Lung (tissue), 12 donors: ENCODE results near the gene UGT3A2. TPM values are rescaled to one million over a fixed set of nuclear protein-coding genes. Genes with fewer than 3 reads are reported as not detected.

Experiments used
- ATAC-seq: fragments of 200-7000 bp; cut with Tn5 transposase; one replicate; pipeline ENCODE4 v1.9.1; 2020; ENCODE audit warnings: moderate number of reproducible peaks; ENCODE audit not compliant: insufficient read depth, low FRiP score
- DNase-seq, 3 donors: peaks; one replicate each; pipeline ENCODE4 v3.0.0-alpha.2; 2013 to 2017
- H3K27ac ChIP-seq, 2 donors: one replicate each; pipeline ENCODE4 v1.5.1; 2013; ENCODE audit warnings: mild to moderate bottlenecking in 2 of 2, moderate library complexity in 2 of 2, control low read depth in 1 of 2, inconsistent platforms in 1 of 2, low read depth in 1 of 2, low read length in 1 of 2
- H3K27me3 ChIP-seq, 3 donors: one replicate each; pipeline ENCODE4 v1.5.1; 2013; ENCODE audit warnings: low read length in 2 of 3; ENCODE audit not compliant: control insufficient read depth in 3 of 3, insufficient read depth in 3 of 3
- H3K36me3 ChIP-seq, 4 donors: one replicate each; pipeline ENCODE4 v1.5.1; 2013; ENCODE audit warnings: low read length in 4 of 4, mild to moderate bottlenecking in 1 of 4, moderate library complexity in 1 of 4; ENCODE audit not compliant: control insufficient read depth in 4 of 4, insufficient read depth in 4 of 4
- H3K4me1 ChIP-seq, 5 donors: one replicate each; pipeline ENCODE4 v1.5.1; 2013; ENCODE audit warnings: low read length in 5 of 5, mild to moderate bottlenecking in 2 of 5, moderate library complexity in 1 of 5; ENCODE audit not compliant: control insufficient read depth in 5 of 5, insufficient read depth in 5 of 5
- H3K4me3 ChIP-seq: one replicate; pipeline ENCODE4 v1.5.1; 2013; ENCODE audit warnings: mild to moderate bottlenecking, control low read depth, moderate library complexity
- H3K9ac ChIP-seq, 2 donors: one replicate each; pipeline ENCODE4 v1.5.1; 2013; ENCODE audit warnings: low read length in 2 of 2, control low read depth in 1 of 2; ENCODE audit not compliant: insufficient read depth in 1 of 2
- H3K9me3 ChIP-seq, 4 donors: one replicate each; pipeline ENCODE4 v1.5.1; 2013; ENCODE audit warnings: low read length in 3 of 4, mild to moderate bottlenecking in 1 of 4, moderate library complexity in 1 of 4; ENCODE audit not compliant: control insufficient read depth in 4 of 4, insufficient read depth in 3 of 4
- CTCF ChIP-seq: IDR thresholded peaks from 2 replicates; pipeline ENCODE4 v1.5.1; 2012; ENCODE audit warnings: mild to moderate bottlenecking; ENCODE audit errors: control extremely low read depth, extremely low read depth
- WGBS, 2 donors: extraction: QIAGEN DNeasy Blood & Tissue Kit; methylation state at CpG; one replicate each; pipeline ENCODE4 v1.1.7; 2013; 5-methylcytosine and 5-hydroxymethylcytosine counted together
- polyA plus RNA-seq, 2 donors: library from polyadenylated mRNA; stranded (reverse); fragments of 200-250 nt; gene quantifications; one replicate each; pipeline ENCODE4 v1.2.1, GENCODE V29; 2013
- total RNA-seq, 2 donors: library from RNA; depleted of rRNA in 1 of 2; stranded (reverse); fragments of >200 nt in 1 of 2; gene quantifications; one replicate each; pipeline ENCODE4 v1.2.1, GENCODE V29; 2014 to 2021
- donor health status: control.
- donor health status: control.
- donor health status: Bipolar disorder and iron deficiency.
- donor health status: healthy.
- donor health status: DM: yes; HTN: yes; CAD: no.

The UGT3A2 gene
- total and polyA plus RNA-seq, 4 donors = 0.05 to 0.12 TPM; not detected in 2

GRCh38 chr5:36017622-36018021 lies 49.1 kb downstream of the UGT3A2 start:
- Histone ChIP-seq H3K36me3 (no peaks in the 10 kb centered on the region), H3K4me3 (no peak overlapping the region), H3K27me3 (no peaks in the 10 kb centered on the region), H3K4me1 (no peaks in the 10 kb centered on the region), H3K9me3 (peaks cover 0 to 14% (median 9%) of the 10 kb centered on the region in 4 donors), H3K27ac (no peak overlapping the region), H3K9ac (no peak overlapping the region)
- 57 to 73% methylated on average over 5 of the region's 5 CpGs for WGBS, 2 donors
- no peak for TF ChIP-seq CTCF
- ATAC-seq = no peak
- peak in 1 of 3 donors; percentile 19 for DNase-seq

- Histone ChIP-seq H3K9ac (no peak overlapping the region), H3K9me3 (peaks cover 0 to 14% (median 10%) of the 10 kb centered on the region in 4 donors), H3K27me3 (no peaks in the 10 kb centered on the region), H3K36me3 (no peaks in the 10 kb centered on the region), H3K4me3 (no peak overlapping the region), H3K4me1 (no peaks in the 10 kb centered on the region), H3K27ac (no peak overlapping the region)
- 76 to 80% methylated on average over 1 of the region's 1 CpG for WGBS, 2 donors
- DNase-seq = peak in 1 of 3 donors; percentile 18
- no peak for TF ChIP-seq CTCF
- no peak for ATAC-seq
Observed at GRCh38 chr5:36017004-36017403, 49.7 kb downstream of the UGT3A2 start.

GRCh38 chr5:36013182-36013581 lies 53.5 kb downstream of the UGT3A2 start:
- H3K27ac ChIP-seq = no peak overlapping the region
- H3K4me1 ChIP-seq = no peaks in the 10 kb centered on the region
- no peak overlapping the region for H3K9ac ChIP-seq
- ATAC-seq (no peak), DNase-seq (no peak)
- H3K36me3 ChIP-seq = no peaks in the 10 kb centered on the region
- no peak for TF ChIP-seq CTCF
- H3K27me3 ChIP-seq = no peaks in the 10 kb centered on the region
- WGBS, 2 donors = 84 to 96% methylated on average over 2 of the region's 2 CpGs
- H3K4me3 ChIP-seq = no peak overlapping the region
- peaks cover 0 to 21% (median 11%) of the 10 kb centered on the region in 4 donors for H3K9me3 ChIP-seq

- ATAC-seq (no peak), DNase-seq (no peak)
- no peak overlapping the region for H3K9ac ChIP-seq
- TF ChIP-seq CTCF = no peak
- no peaks in the 10 kb centered on the region for H3K27me3 ChIP-seq
- H3K27ac ChIP-seq = no peak overlapping the region
- WGBS, 2 donors = 61 to 77% methylated on average over 1 of the region's 1 CpG
- peaks cover 0 to 13% (median 9%) of the 10 kb centered on the region in 4 donors for H3K9me3 ChIP-seq
- no peak overlapping the region for H3K4me3 ChIP-seq
- no peaks in the 10 kb centered on the region for H3K36me3 ChIP-seq
- no peaks in the 10 kb centered on the region for H3K4me1 ChIP-seq
Observed at GRCh38 chr5:36009698-36010097, 57.0 kb downstream of the UGT3A2 start.
